Pancreas (tissue), 10 donors: ENCODE results near the gene ULK3. TPM values are rescaled to one million over a fixed set of nuclear protein-coding genes. Genes with fewer than 3 reads are reported as not detected.

Experiments
- ATAC-seq, 4 donors: fragments of 200-7000 bp; cut with Tn5 transposase; one replicate each; pipeline versions ENCODE4 v1.8.0 to v1.9.1; 2020; ENCODE audit warnings: mild to moderate bottlenecking in 4 of 4, moderate library complexity in 4 of 4
- DNase-seq, 6 donors: peaks; one replicate each; pipeline ENCODE4 v3.0.0-alpha.2; 2020
- FAIRE-seq: peaks from 2 replicates; lab custom pipeline; 2012; peaks lifted over from hg19 to GRCh38; lab: Jason Lieb, UNC
- H3K27ac ChIP-seq, 4 donors: fragments of 200-600 bp; sonication (generic); 1 replicate in 3 of 4; 2 replicates in 1 of 4; pipeline versions ENCODE4 v1.5.0 to v1.8.0; 2020
- H3K27me3 ChIP-seq, 4 donors: fragments of 200-600 bp; one replicate each; pipeline ENCODE4 v1.8.0; 2021
- H3K36me3 ChIP-seq, 3 donors: fragments of 200-600 bp; sonication (generic) in 1 of 3; one replicate each; pipeline versions ENCODE4 v1.5.0 to v1.8.0; 2020 to 2021
- H3K4me1 ChIP-seq, 3 donors: fragments of 200-600 bp; one replicate each; pipeline ENCODE4 v1.8.0; 2021
- H3K4me3 ChIP-seq, 4 donors: fragments of 200-600 bp; sonication (generic) in 2 of 4; one replicate each; pipeline versions ENCODE4 v1.5.0 to v1.8.0; 2020 to 2021
- H3K9me3 ChIP-seq, 4 donors: fragments of 200-600 bp; one replicate each; pipeline ENCODE4 v1.8.0; 2021
- WGBS, 2 donors: extraction: QIAGEN DNeasy Blood & Tissue Kit; methylation state at CpG; one replicate each; pipeline ENCODE4 v1.1.7; 2013; 5-methylcytosine and 5-hydroxymethylcytosine counted together
- intact Hi-C, 3 donors: fragments of 100-400 bp; cut with DNase I; formaldehyde crosslinking; loops; one replicate each; pipeline versions ENCODE4 v1.11.1 to v1.14.2; 2022
- polyA plus RNA-seq, 2 donors: library from polyadenylated mRNA; stranded (reverse); fragments of 200-250 nt; gene quantifications; one replicate each; pipeline ENCODE4 v1.2.3, GENCODE V29; 2013
- total RNA-seq, 6 donors: library from RNA; stranded (reverse); fragmentation: NEBNext Ultra II Directional in 4 of 6; extraction: Animal tissue kit (Norgen Biotek cat#: 25700) in 4 of 6; gene quantifications; one replicate each; pipeline versions ENCODE4 v1.2.1 to v1.2.4, GENCODE V29; 2021 to 2023
- TF ChIP-seq, protein P1 (sequence below), 4 donors: fragments of 200-600 bp; sonication (generic) in 3 of 4; IDR thresholded peaks; one replicate each; pipeline versions ENCODE4 v1.5.0 to v1.8.0; 2021; ENCODE audit warnings: antibody characterized with exemption in 4 of 4
- donor health status: healthy with polysubstance abuse.
- donor health status: DM: no; HTN: no; CAD: no; lungs with moderate emphysema.
- donor health status: DM: no; HTN: no; CAD: no.
- donor health status: control.
- donor health status: control.
- donor health status: Bipolar disorder and iron deficiency.
- donor health status: DM: yes; HTN: yes; CAD: no.
- donor health status: DM: no; HTN: no; CAD: no.
- donor health status: DM: no; HTN: no; CAD: no.
- donor health status: DM: yes; HTN: yes; CAD: no.

ULK3 gene
- total and polyA plus RNA-seq, 8 donors = 15.0 to 83.5 (median 22.2) TPM

DNA sequence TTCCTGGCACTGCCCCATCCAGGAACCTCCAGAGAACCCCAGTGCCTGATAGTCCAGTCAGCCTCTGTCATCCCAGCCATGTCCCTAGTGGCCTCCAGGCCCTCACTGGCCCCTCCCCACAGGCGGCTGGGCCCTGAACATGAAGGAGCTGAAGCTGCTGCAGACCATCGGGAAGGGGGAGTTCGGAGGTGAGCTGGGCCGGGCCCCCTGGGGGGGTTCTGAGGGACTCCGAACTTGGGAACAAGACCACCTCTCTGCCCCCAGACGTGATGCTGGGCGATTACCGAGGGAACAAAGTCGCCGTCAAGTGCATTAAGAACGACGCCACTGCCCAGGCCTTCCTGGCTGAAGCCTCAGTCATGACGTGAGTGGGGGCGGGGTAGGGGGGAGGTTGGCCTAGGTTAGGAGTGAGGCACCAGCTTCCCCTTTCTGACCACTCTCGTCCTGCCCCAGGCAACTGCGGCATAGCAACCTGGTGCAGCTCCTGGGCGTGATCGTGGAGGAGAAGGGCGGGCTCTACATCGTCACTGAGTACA, 42.3 kb downstream of the ULK3 start:
- peaks cover 5 to 7% (median 6%) of the 10 kb centered on the region in 3 donors for H3K36me3 ChIP-seq
- WGBS, 2 donors = 82 to 85% methylated on average over 20 of the region's 20 CpGs
- H3K4me1 ChIP-seq = peaks cover 0 to 4% (median 0%) of the 10 kb centered on the region in 3 donors
- FAIRE-seq (no peak), ATAC-seq (peak in 2 of 4 donors; percentile 2 to 4), DNase-seq (no peak)
- TF ChIP-seq, protein P1, sequence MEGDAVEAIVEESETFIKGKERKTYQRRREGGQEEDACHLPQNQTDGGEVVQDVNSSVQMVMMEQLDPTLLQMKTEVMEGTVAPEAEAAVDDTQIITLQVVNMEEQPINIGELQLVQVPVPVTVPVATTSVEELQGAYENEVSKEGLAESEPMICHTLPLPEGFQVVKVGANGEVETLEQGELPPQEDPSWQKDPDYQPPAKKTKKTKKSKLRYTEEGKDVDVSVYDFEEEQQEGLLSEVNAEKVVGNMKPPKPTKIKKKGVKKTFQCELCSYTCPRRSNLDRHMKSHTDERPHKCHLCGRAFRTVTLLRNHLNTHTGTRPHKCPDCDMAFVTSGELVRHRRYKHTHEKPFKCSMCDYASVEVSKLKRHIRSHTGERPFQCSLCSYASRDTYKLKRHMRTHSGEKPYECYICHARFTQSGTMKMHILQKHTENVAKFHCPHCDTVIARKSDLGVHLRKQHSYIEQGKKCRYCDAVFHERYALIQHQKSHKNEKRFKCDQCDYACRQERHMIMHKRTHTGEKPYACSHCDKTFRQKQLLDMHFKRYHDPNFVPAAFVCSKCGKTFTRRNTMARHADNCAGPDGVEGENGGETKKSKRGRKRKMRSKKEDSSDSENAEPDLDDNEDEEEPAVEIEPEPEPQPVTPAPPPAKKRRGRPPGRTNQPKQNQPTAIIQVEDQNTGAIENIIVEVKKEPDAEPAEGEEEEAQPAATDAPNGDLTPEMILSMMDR (IDR thresholded peaks at IDR 0.05) = no peak
- intact Hi-C loops = no loop called here
- no peak overlapping the region for H3K4me3 ChIP-seq
- no peaks in the 10 kb centered on the region for H3K9me3 ChIP-seq
- H3K27ac ChIP-seq = no peak overlapping the region
- H3K27me3 ChIP-seq = no peaks in the 10 kb centered on the region

DNA sequence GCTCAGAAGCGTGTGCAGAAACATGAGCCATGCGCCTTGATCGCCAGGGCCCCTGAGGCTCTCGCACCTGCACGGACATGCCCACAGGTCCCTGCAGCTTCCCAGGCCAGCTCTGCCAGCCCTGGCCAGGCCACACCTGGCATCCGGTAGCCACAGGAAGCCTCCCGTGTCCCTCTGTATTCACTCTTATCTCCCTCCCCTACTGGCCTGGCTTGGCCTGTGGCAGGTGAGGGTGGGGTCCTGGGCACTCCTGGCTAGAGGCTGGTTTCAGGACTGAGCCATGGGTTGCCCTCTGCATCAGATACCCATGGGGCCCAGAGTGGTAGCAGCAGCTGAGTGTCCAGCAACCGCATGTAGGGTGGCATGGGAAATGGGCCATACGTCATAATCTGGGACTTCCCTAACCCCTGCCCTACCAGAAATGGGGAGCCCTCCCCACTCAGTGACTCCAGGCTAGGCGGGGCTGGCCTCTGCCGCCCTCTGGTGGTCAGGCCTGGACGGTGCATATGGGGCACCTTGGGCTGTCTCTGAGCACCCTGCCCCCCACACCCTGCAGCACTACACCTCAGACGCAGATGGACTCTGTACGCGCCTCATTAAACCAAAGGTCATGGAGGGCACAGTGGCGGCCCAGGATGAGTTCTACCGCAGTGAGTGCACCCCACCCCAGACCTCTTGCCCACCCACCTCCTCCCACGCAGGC, 42.9 kb downstream of the ULK3 start:
- Histone ChIP-seq H3K36me3 (peaks cover 5 to 7% (median 6%) of the 10 kb centered on the region in 3 donors), H3K9me3 (no peaks in the 10 kb centered on the region), H3K27me3 (no peaks in the 10 kb centered on the region), H3K27ac (no peak overlapping the region), H3K4me3 (no peak overlapping the region), H3K4me1 (peaks cover 0 to 4% (median 0%) of the 10 kb centered on the region in 3 donors)
- peak; percentile 29 for FAIRE-seq
- intact Hi-C loops = no loop called here
- DNase-seq = peak in 5 of 6 donors; percentile 54 to 89 (median 72)
- TF ChIP-seq, protein P1 (IDR thresholded peaks at IDR 0.05) = peak; percentile 88 to 95 (median 92)
- 45 to 49% methylated on average over 18 of the region's 18 CpGs for WGBS, 2 donors
- peak; percentile 82 to 95 (median 92) for ATAC-seq

DNA sequence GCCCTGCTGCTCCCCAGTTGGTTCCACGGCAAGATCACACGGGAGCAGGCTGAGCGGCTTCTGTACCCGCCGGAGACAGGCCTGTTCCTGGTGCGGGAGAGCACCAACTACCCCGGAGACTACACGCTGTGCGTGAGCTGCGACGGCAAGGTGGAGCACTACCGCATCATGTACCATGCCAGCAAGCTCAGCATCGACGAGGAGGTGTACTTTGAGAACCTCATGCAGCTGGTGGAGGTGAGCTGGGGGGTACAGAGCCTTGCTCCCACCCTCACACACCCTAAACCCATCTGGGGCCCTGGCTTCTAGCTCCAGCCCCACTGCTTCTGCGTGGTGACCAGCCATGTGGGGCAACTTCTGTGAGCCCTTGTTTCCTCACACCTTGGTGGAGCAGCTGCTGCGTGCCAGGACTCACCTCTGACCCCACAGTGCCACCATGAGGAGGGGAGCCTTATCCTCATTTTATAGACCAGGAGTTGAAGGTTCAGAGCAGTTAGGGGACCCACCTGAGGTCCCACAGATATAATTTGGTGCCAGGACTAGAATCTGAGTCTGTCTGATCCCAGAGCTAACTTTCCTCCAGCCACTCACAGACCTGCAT, 43.6 kb downstream of the ULK3 start:
- Histone ChIP-seq H3K4me3 (no peak overlapping the region), H3K9me3 (no peaks in the 10 kb centered on the region), H3K36me3 (peaks cover 5 to 7% (median 6%) of the 10 kb centered on the region in 3 donors), H3K27me3 (no peaks in the 10 kb centered on the region), H3K4me1 (peaks cover 0 to 4% (median 0%) of the 10 kb centered on the region in 3 donors), H3K27ac (no peak overlapping the region)
- 88 to 89% methylated on average over 16 of the region's 16 CpGs for WGBS, 2 donors
- no peak for ATAC-seq
- intact Hi-C loops = no loop called here
- FAIRE-seq = no peak
- TF ChIP-seq, protein P1 (IDR thresholded peaks at IDR 0.05) = no peak
- DNase-seq = no peak

DNA sequence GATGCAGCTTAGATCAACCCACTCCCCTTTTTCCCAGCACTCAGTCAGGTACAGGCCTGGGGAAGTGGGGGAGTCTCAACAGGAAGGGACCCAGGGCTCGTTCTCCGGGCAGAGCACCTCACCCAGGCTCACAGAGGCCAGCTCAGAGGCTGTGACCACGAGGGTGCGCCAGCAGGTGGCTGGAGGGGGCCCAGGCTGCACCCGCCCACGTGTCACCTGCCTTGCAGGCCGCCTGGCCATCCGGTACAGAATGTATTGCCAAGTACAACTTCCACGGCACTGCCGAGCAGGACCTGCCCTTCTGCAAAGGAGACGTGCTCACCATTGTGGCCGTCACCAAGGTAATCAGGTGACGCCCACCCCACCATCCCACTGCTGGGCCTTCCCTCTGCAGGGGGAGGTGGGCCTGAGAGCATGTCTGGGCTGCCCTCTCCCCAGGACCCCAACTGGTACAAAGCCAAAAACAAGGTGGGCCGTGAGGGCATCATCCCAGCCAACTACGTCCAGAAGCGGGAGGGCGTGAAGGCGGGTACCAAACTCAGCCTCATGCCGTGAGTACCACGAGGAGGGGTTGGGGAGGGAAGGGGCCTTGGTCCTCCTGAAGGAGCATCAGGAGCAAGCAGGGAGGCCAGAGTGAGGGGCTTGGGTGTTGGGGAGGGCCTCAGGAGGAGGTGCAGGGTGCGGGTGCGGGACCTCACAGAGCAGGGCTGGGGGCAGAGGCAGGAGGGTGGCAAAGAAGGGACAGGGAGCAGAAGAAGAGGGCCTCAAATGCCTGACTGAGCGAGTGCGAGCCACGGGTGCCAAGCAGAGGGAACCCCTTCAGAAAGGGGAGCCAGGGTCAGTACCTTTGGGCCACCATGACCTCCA, 44.3 kb downstream of the ULK3 start:
- WGBS, 2 donors = 69 to 71% methylated on average over 23 to 25 of the region's 25 CpGs
- intact Hi-C loops = no loop called here
- Histone ChIP-seq H3K27me3 (no peaks in the 10 kb centered on the region), H3K4me1 (peaks cover 0 to 4% (median 0%) of the 10 kb centered on the region in 3 donors), H3K36me3 (peaks cover 5 to 7% (median 6%) of the 10 kb centered on the region in 3 donors), H3K4me3 (no peak overlapping the region), H3K27ac (no peak overlapping the region), H3K9me3 (no peaks in the 10 kb centered on the region)
- TF ChIP-seq, protein P1 (IDR thresholded peaks at IDR 0.05) = no peak
- ATAC-seq (peak; percentile 55 to 80 (median 70)), DNase-seq (peak in 4 of 6 donors; percentile 74 to 79 (median 78)), FAIRE-seq (no peak)
